Activated CD8-positive, alpha-beta memory T cell treated with anti-CD3 and anti-CD28 coated beads, Interleukin-2, amount 50 U/mL, for 24 hours (primary cell): ENCODE data around the gene CAPN14.

Experiments used
- DNase-seq: peaks from one replicate; pipeline ENCODE4 v3.0.0-alpha.2; 2020; ENCODE audit errors: extremely low read depth

CAPN14 gene

GRCh38 chr2:31241625-31242270, 24.4 kb upstream of the CAPN14 start:
- DNase-seq = no peak

- no peak for DNase-seq
These were observed 23.4 kb upstream of the CAPN14 start for GRCh38 chr2:31240381-31241365.

DNA sequence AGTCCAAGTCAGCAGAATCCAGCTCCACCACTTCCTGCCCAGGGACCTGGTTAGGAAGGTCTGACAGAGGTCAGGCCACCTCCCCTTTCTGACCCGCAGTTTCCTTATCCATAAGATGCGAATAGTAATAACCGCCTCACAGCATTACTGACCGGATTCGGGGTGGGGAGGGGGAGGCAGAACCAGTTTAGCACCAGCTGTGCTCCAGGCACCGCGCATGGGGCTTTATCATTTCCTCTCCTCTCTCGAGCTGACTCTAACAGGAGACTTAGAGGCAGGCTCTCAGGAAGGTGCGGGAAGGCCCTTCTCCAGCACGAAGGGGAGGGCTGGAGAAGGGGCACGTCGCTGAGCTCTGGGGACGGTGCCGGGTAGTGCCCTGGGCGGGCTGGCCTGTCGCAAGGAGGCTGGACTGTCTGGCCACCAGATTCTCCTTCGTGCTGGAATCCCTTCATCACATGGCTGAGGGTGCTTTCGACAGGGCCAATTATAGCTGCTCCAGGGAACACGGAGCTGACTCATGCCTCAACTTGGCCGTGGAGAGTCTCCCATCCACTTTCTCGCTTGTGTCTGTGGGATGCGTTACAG, 22.4 kb upstream of the CAPN14 start:
- DNase-seq = no peak

DNA sequence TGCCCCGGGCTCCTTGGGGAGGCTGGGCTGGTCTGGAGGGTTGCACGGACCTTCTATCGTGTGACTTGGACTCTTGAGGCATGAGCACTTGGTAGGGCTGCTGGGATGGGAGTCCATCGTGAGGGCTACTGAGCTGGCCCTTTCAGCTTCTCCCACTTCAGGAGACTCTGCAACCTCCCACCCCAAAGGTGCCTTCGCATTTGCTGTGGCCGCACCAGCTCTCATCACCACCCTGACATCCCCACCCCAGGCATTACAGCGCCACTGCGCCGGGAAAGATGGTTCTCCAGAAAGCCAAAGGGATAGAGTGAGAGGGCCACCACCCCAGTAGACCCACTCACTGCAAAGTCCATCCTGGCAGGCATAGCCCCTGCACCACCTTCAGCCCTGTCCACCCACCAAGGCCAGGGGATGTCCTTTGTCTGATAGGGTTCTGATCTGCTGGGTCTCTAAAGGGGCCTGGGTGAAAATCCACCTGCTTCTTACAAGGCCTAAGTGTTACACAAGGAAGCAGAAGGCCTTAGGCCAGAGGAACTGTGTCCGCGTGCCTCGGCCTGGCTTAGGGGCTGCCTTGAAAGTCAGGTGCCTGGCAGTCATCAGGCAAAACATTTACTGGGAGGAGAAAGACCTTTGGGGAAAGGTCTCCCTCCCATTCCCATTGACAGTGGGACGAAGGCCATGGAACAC, 21.7 kb upstream of the CAPN14 start:
- DNase-seq = no peak

GRCh38 chr2:31238126-31238905, 21.0 kb upstream of the CAPN14 start:
- DNase-seq = no peak

DNA sequence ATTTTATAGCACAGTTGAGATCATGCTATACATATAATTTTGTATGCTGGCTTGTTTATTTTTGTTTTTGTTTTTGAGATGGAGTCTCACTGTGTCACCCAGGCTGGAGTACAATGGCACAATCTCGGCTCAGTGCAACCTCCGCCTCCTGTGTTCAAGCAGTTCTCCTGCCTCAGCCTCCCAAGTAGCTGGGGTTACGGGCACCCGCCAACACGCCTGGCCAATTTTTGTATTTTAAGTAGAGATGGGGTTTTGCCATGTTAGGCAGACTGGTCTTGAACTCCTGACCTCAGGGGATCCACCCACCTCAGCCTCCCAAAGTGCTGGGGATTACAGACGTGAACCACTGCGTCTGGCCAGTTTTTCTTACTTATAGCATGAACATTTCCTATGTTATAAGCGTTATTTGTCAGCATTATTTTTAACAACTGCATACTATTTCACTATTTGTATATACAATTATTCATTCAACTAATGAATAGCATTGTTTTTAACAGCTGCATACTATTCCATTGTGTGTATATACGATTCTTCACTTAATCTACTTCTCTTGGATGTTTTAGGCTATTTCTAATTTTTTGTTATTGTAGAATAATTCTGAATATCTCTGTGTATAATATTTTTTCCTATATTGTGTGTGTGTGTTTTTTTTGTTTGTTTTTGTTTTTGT, 20.2 kb upstream of the CAPN14 start:
- DNase-seq = no peak

GRCh38 chr2:31236433-31237205, 19.3 kb upstream of the CAPN14 start:
- no peak for DNase-seq

GRCh38 chr2:31235504-31235902, 18.2 kb upstream of the CAPN14 start:
- no peak for DNase-seq

- DNase-seq = no peak
These were observed 17.6 kb upstream of the CAPN14 start for GRCh38 chr2:31234683-31235503.

DNA sequence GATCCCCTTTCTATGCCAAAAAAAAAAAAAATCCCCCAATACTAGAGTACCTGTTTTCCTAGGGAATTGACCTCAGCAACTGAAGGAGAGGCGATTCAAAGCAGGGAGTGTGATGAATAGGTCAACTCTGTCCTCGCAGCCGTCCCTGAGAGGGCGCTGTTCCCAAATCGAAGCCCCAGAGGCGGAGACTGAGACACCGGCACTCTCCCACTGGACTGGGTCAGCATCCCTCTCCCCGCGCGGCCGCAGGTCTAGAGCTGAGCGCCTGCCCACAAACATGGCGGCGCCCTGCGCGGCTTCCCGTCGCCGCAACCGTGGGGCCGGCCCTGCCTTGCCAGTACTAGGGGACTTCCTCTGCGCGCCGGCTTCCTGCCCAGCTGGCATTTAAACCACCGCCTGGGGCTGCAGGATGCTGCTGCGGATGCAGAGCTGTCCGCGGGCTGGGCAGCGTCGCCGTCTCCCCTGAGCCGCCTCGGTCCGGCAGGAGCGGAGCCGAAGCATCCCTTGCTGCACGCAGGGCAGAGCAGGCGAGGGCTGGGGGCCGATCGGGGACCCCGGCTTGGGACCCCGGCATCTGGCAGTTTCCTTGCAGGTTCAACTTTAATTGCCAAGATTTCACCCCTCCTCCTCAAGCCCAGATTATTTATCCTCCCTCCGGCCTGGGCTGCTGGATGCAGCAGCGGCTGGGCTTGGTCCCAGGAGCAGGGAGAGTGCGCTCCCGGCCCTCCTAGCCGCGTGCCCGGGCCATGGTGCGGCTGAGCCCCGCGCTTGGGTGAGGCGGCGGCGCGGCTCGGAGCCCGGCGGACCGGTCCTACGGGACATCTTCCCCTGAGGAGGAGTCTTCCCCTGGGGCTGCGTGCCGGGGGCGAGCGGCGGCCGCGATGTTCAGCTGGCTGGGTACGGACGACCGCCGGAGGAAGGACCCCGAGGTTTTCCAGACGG, 16.7 kb upstream of the CAPN14 start, which contains the start of gene EHD3:
Gene EHD3, plus strand, starts transcription at position 412 of the 942 bp plus-strand sequence. Its CDS starts 470 bp downstream, at position 882.
- peak; percentile 41 for DNase-seq

DNA sequence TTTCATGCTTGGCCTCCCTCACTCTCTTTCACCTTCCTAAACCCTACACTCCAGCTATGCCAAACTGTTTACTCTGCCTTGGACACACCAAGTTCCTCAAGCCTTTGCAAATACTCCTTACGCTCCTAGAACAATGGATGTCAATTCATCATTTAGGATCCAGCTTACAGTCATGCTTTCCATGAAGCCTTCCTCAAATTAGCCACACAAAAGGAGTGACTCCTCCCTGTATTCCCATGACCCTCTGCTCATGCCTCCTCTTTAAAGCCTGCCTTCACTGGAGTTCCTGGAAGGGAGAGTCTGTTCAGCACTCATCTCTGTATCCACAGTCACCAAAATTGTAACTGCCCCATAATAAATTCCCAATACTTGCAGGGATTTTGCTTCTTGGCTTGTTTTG, 15.9 kb upstream of the CAPN14 start:
- DNase-seq = no peak

GRCh38 chr2:31232586-31232985, 15.3 kb upstream of the CAPN14 start:
- no peak for DNase-seq

GRCh38 chr2:31231571-31232302, 14.4 kb upstream of the CAPN14 start:
- DNase-seq = no peak

GRCh38 chr2:31230751-31231150, 13.4 kb upstream of the CAPN14 start:
- no peak for DNase-seq

- no peak for DNase-seq
These were observed 11.4 kb upstream of the CAPN14 start for GRCh38 chr2:31228717-31229116.

DNA sequence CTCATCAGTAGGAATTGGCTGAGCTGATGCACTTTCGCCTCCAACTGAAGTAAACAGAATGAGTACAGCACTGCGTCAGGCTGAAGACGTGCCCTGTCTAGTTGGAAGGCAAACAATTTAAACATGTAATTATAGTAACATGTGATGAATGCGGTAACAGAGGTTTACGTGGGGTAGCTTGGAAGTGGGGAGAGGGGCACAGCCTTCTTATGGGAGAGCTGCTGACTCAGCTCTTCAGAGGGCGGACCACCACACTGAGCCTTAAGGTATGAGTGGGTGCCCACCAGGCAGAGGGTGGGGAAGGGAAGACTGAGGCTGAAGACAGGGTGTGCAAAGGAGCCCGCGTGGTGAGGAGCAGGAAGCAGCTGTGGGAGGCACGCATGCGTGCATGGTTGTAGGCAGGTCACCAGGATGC, 10.4 kb upstream of the CAPN14 start:
- no peak for DNase-seq

- DNase-seq = no peak
These were observed 9.8 kb upstream of the CAPN14 start for GRCh38 chr2:31227110-31227509.
